ENCODE measurements around the gene EXOSC5.

- TF ChIP-seq CTCF (conservative IDR thresholded peaks at IDR 0.05; ENCODE audit: low read depth, low read length) (peak; percentile 95), EZH2 (IDR thresholded peaks at IDR 0.05; ENCODE audit: borderline replicate concordance, low read depth, low read length, poor library complexity, severe bottlenecking) (no peak)
These were observed 43.5 kb downstream of the EXOSC5 start, which contains the start of gene TGFB1 for GRCh38 chr19:41353466-41354342.
